Neuronal stem cell (in vitro differentiated cells): ENCODE measurements around the gene AGBL4.

Source experiments
- DNase-seq: peaks from one replicate; pipeline ENCODE4 v3.0.0-alpha.2; 2013; ENCODE audit warnings: low spot score
- H2AFZ ChIP-seq: one replicate; pipeline ENCODE4 v1.6.1; 2013; ENCODE audit warnings: mild to moderate bottlenecking, low read length, inconsistent platforms
- H2AK5ac ChIP-seq: 2 replicates; pipeline ENCODE4 v1.6.1; 2013; ENCODE audit warnings: low read depth, mild to moderate bottlenecking, inconsistent platforms, low read length, moderate library complexity, mixed read lengths
- H2BK120ac ChIP-seq: 2 replicates; pipeline ENCODE4 v1.6.1; 2013; ENCODE audit warnings: low read depth, mild to moderate bottlenecking, inconsistent platforms, low read length, moderate library complexity, mixed read lengths
- H2BK12ac ChIP-seq: one replicate; pipeline ENCODE4 v1.6.1; 2013; ENCODE audit warnings: low read length, inconsistent platforms
- H2BK15ac ChIP-seq: 2 replicates; pipeline ENCODE4 v1.6.1; 2013; ENCODE audit warnings: mild to moderate bottlenecking, low read length, inconsistent platforms, mixed read lengths
- H2BK5ac ChIP-seq: one replicate; pipeline ENCODE4 v1.6.1; 2013; ENCODE audit warnings: inconsistent platforms, mild to moderate bottlenecking, low read length, moderate library complexity
- H3K14ac ChIP-seq: one replicate; pipeline ENCODE4 v1.6.1; 2013; ENCODE audit warnings: low read length, inconsistent platforms
- H3K18ac ChIP-seq: 2 replicates; pipeline ENCODE4 v1.6.1; 2013; ENCODE audit warnings: low read length, inconsistent platforms
- H3K23ac ChIP-seq: 2 replicates; pipeline ENCODE4 v1.6.1; 2013; ENCODE audit warnings: low read depth, mild to moderate bottlenecking, mixed read lengths, low read length, inconsistent platforms; ENCODE audit not compliant: poor library complexity
- H3K27ac ChIP-seq: replicated peaks from 3 replicates; pipeline ENCODE4 v1.5.1; 2013; ENCODE audit warnings: low read length, inconsistent platforms
- H3K27me3 ChIP-seq, 3 experiments: 2 replicates each; pipeline ENCODE4 v1.6.1; 2013; ENCODE audit warnings: low read length in 3 of 3, mild to moderate bottlenecking in 2 of 3, inconsistent platforms in 1 of 3, low read depth in 1 of 3, mixed read lengths in 1 of 3, moderate library complexity in 1 of 3; ENCODE audit not compliant: control insufficient read depth in 3 of 3, insufficient read depth in 3 of 3
- H3K36me3 ChIP-seq, 2 donors: replicated peaks in 1 of 2; 2 replicates each; pipeline ENCODE4 v1.6.1; 2013; ENCODE audit warnings: low read length in 2 of 2; ENCODE audit not compliant: control insufficient read depth in 2 of 2, insufficient read depth in 2 of 2
- H3K4ac ChIP-seq: 2 replicates; pipeline ENCODE4 v1.6.1; 2013; ENCODE audit warnings: inconsistent platforms, mild to moderate bottlenecking, low read length, moderate library complexity
- H3K4me1 ChIP-seq, 2 donors: 1 replicate in 1 of 2; 2 replicates in 1 of 2; pipeline ENCODE4 v1.6.1; 2013; ENCODE audit warnings: low read length in 2 of 2, low read depth in 1 of 2; ENCODE audit not compliant: control insufficient read depth in 2 of 2, insufficient read depth in 1 of 2
- H3K4me2 ChIP-seq: one replicate; pipeline ENCODE4 v1.6.1; 2013; ENCODE audit warnings: mild to moderate bottlenecking, low read length, inconsistent platforms; ENCODE audit not compliant: insufficient read depth, poor library complexity, severe bottlenecking
- H3K4me3 ChIP-seq, 2 donors: 2 replicates each; pipeline ENCODE4 v1.5.1; 2013; ENCODE audit warnings: low read length in 2 of 2, mild to moderate bottlenecking in 2 of 2, inconsistent platforms in 1 of 2, moderate library complexity in 1 of 2
- H3K79me1 ChIP-seq: one replicate; pipeline ENCODE4 v1.6.1; 2013; ENCODE audit warnings: low read depth, mild to moderate bottlenecking, inconsistent platforms, low read length, moderate library complexity
- H3K9ac ChIP-seq: one replicate; pipeline ENCODE4 v1.6.1; 2013; ENCODE audit warnings: mild to moderate bottlenecking, low read depth, low read length, inconsistent platforms; ENCODE audit not compliant: poor library complexity
- H3K9me3 ChIP-seq, 2 donors: replicated peaks in 1 of 2; 2 replicates each; pipeline versions ENCODE3 to v1.6.1; 2013; ENCODE audit warnings: low read length in 2 of 2, mild to moderate bottlenecking in 2 of 2, inconsistent platforms in 1 of 2, low read depth in 1 of 2, mixed read lengths in 1 of 2, moderate library complexity in 1 of 2; ENCODE audit not compliant: control insufficient read depth in 2 of 2, insufficient read depth in 1 of 2
- H4K8ac ChIP-seq: one replicate; pipeline ENCODE4 v1.6.1; 2013; ENCODE audit warnings: low read depth, mild to moderate bottlenecking, inconsistent platforms, low read length, moderate library complexity
- H4K91ac ChIP-seq: one replicate; pipeline ENCODE4 v1.6.1; 2013; ENCODE audit warnings: low read length, low read depth, mild to moderate bottlenecking, inconsistent platforms; ENCODE audit not compliant: poor library complexity
- WGBS, 2 donors: extraction: QIAGEN DNeasy Blood & Tissue Kit; methylation state at CpG; one replicate each; pipeline ENCODE4 v1.1.7; 2013; ENCODE audit warnings: missing lambda C conversion rate in 2 of 2, mixed read lengths in 1 of 2; ENCODE audit not compliant: insufficient read length in 2 of 2, insufficient replicate concordance in 1 of 2; ENCODE audit errors: extremely low coverage in 2 of 2; 5-methylcytosine and 5-hydroxymethylcytosine counted together

Gene AGBL4

DNA sequence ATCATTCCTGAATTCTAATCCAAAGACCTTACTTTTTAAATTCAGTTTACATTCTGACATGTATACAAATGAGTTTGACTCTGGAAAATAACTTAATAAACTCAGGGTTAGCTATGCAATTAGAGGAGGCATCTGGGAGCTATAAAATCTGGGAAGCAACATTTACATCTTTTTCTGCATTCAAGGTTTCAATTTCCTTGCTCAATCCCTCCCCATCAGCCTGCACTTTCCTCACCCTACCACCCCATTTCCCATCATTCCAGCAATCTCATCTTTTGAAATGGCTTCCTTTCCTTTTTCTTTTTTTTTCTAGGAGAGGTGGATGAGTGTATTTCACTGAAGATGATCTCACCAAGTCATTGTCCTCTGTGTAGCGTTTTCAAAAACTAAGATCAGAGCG lies 1181.8 kb downstream of the AGBL4 start:
- Histone ChIP-seq H3K79me1 (no peaks in the 10 kb centered on the region), H3K9ac (no peak overlapping the region), H3K4me2 (no peak overlapping the region), H2AK5ac (no peak overlapping the region), H3K18ac (no peak overlapping the region), H2BK12ac (no peak overlapping the region), H3K14ac (no peak overlapping the region), H4K8ac (no peak overlapping the region), H2AFZ (no peak overlapping the region), H3K23ac (no peak overlapping the region), H4K91ac (no peak overlapping the region), H2BK15ac (no peak overlapping the region), H3K27ac (no peak overlapping the region), H3K4ac (no peak overlapping the region), H2BK5ac (no peak overlapping the region), H3K4me3 (no peak overlapping the region), H3K36me3 (no peaks in the 10 kb centered on the region), H2BK120ac (no peak overlapping the region), H3K9me3 (no peaks in the 10 kb centered on the region), H3K4me1 (no peaks in the 10 kb centered on the region), H3K27me3 (no peaks in the 10 kb centered on the region)
- no CpG with 5 or more reads among the region's 2 CpGs for WGBS, 2 donors
- no peak for DNase-seq

DNA sequence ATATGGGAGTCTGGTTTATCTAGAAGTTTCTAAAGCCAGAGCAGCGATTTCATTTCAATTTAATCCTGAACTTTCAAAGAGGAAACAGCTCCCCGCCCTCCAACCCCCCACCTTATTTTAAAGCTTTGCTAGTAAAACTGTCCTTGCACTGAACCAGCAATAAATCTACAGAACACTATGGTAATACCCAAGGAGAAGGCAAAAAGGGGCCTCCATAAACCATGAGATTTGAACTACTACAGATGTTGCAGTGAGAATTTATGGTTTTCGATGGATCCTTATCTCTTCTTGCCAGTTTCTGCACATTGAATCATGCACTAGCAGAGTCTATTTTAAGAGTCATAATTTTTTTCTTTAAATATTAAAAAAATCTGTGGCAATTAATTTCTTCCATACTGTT lies 1182.3 kb downstream of the AGBL4 start:
- Histone ChIP-seq H3K9ac (no peak overlapping the region), H3K4me3 (no peak overlapping the region), H3K4ac (no peak overlapping the region), H2AFZ (no peak overlapping the region), H3K4me1 (no peaks in the 10 kb centered on the region), H4K91ac (no peak overlapping the region), H3K18ac (no peak overlapping the region), H2BK120ac (no peak overlapping the region), H2BK12ac (no peak overlapping the region), H3K14ac (no peak overlapping the region), H3K4me2 (no peak overlapping the region), H3K27ac (no peak overlapping the region), H3K9me3 (no peaks in the 10 kb centered on the region), H2BK15ac (no peak overlapping the region), H2BK5ac (no peak overlapping the region), H4K8ac (no peak overlapping the region), H3K27me3 (no peaks in the 10 kb centered on the region), H2AK5ac (no peak overlapping the region), H3K23ac (no peak overlapping the region), H3K79me1 (no peaks in the 10 kb centered on the region), H3K36me3 (no peaks in the 10 kb centered on the region)
- no CpG with 5 or more reads among the region's 3 CpGs for WGBS, 2 donors
- no peak for DNase-seq

DNA sequence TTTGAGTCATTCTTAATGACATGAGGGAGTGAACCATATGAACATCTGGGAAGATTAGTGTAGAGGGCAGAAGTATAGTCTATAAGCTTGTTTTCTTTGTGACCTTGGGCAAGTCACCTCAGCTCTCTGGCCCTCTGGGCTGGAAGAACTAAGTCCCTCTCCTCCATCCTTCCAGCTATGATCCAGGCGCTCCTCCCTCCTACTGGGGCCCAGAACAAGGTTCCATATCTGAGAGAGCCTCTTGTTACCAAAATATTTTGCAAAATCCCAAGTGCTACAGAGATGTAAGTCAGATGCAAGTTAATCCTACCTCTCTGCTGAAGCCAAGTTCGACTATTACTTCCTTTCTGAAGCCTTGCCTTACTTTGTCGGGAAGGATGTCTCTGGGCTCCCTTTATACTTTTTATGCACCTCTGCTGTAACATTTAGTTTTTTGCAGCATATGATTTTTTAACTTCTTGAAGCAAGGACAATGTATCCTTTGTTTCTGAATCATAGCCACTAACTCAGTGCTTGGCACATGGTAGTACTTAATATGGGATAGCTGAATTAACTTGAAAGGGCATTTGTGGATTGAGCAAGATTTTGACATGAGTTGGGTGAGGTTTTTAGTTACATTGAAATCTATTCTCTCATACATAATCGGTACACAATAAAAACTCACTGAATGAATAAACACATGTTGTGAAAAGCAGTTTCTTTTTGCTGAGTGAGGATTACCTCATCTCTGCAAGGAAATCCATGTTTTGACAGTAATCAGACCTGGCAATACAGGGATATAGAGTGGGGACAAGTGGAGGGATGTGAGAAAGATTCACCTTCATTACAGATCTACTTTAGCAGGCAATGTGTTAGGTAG lies 1192.4 kb downstream of the AGBL4 start:
- H3K4me3 ChIP-seq, result no peak overlapping the region
- no peaks in the 10 kb centered on the region for H3K36me3 ChIP-seq
- H3K14ac ChIP-seq, result no peak overlapping the region
- H2AK5ac ChIP-seq, result no peak overlapping the region
- H4K8ac ChIP-seq, result no peak overlapping the region
- no peak overlapping the region for H2BK120ac ChIP-seq
- no peaks in the 10 kb centered on the region for H3K27me3 ChIP-seq
- no peaks in the 10 kb centered on the region for H3K4me1 ChIP-seq
- H2BK12ac ChIP-seq, result no peak overlapping the region
- DNase-seq, result no peak
- H3K4me2 ChIP-seq, result no peak overlapping the region
- WGBS, 2 donors, result no CpG with 5 or more reads among the region's 4 CpGs
- H3K23ac ChIP-seq, result no peak overlapping the region
- no peak overlapping the region for H2BK5ac ChIP-seq
- H3K27ac ChIP-seq, result no peak overlapping the region
- no peaks in the 10 kb centered on the region for H3K79me1 ChIP-seq
- H3K9ac ChIP-seq, result no peak overlapping the region
- no peak overlapping the region for H2BK15ac ChIP-seq
- no peak overlapping the region for H3K4ac ChIP-seq
- H4K91ac ChIP-seq, result no peak overlapping the region
- no peak overlapping the region for H3K18ac ChIP-seq
- H3K9me3 ChIP-seq, result no peaks in the 10 kb centered on the region
- H2AFZ ChIP-seq, result no peak overlapping the region

DNA sequence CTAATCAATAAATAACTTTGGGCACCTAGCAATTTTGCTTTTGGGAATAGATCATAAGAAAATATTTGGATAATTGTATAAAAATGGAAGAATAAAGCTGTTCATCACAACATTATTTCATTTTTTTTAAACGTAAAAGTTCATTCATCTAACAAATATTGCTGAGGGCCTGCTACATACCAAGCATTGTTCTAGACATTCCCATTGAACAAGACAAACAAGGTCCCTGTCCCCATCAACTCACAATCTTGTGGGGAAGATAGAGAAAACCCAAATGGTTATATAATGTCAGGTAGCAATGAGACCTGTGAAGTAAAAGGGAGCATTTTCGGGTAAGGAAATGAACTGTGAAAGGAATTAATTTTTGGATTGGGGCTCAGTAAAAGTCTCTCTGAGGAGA lies 1193.0 kb downstream of the AGBL4 start:
- Histone ChIP-seq H3K27ac (no peak overlapping the region), H2BK15ac (no peak overlapping the region), H3K4me1 (no peaks in the 10 kb centered on the region), H3K18ac (no peak overlapping the region), H3K79me1 (no peaks in the 10 kb centered on the region), H3K9ac (no peak overlapping the region), H3K4me2 (no peak overlapping the region), H3K9me3 (no peaks in the 10 kb centered on the region), H3K27me3 (no peaks in the 10 kb centered on the region), H2BK120ac (no peak overlapping the region), H2BK12ac (no peak overlapping the region), H3K4ac (no peak overlapping the region), H4K8ac (no peak overlapping the region), H4K91ac (no peak overlapping the region), H3K4me3 (no peak overlapping the region), H2AFZ (no peak overlapping the region), H2BK5ac (no peak overlapping the region), H2AK5ac (no peak overlapping the region), H3K36me3 (no peaks in the 10 kb centered on the region), H3K14ac (no peak overlapping the region), H3K23ac (no peak overlapping the region)
- WGBS, 2 donors, result no CpG with 5 or more reads among the region's 2 CpGs
- DNase-seq, result no peak
